MCF 10A (cell line): Measurements from ENCODE around the gene KCNMA1. TPM values are rescaled to one million over a fixed set of nuclear protein-coding genes. Genes with fewer than 3 reads are reported as not detected.

Source experiments
- BruUV-seq: library from RNA; stranded (reverse); fragments of 400-500 nt; replicated peaks from 2 replicates; lab custom pipeline; 2021; lab: Mats Ljungman, UMichigan
- CTCF ChIA-PET: fragments of 300-600 bp; sonication (Branson Sonifier 250); formaldehyde crosslinking; extraction: SDS; loops from one replicate; lab custom pipeline; 2021; ENCODE audit warnings: antibody characterized with exemption, inconsistent platforms; lab: Yijun Ruan, JAX
- POLR2A ChIA-PET: fragments of 300-600, 350-650 bp; sonication (Branson Sonifier 250); formaldehyde crosslinking; extraction: SDS; loops from one replicate; lab custom pipeline; 2020; ENCODE audit warnings: antibody characterized with exemption, inconsistent platforms; lab: Yijun Ruan, JAX
- DNase-seq: peaks from one replicate; pipeline ENCODE4 v3.0.0-alpha.2; 2018; ENCODE audit not compliant: unreplicated experiment
- H3K27ac Mint-ChIP-seq: one replicate; pipeline ENCODE4 v1.8.0; 2022; ENCODE audit warnings: mild to moderate bottlenecking, low read depth, mixed read lengths; ENCODE audit not compliant: unreplicated experiment
- H3K27me3 Mint-ChIP-seq: one replicate; pipeline ENCODE4 v1.8.0; 2022; ENCODE audit warnings: mixed read lengths; ENCODE audit not compliant: insufficient read depth, unreplicated experiment
- H3K36me3 Mint-ChIP-seq: one replicate; pipeline ENCODE4 v1.8.0; 2022; ENCODE audit warnings: mild to moderate bottlenecking, moderate library complexity, mixed read lengths; ENCODE audit not compliant: insufficient read depth, unreplicated experiment
- H3K4me1 Mint-ChIP-seq: one replicate; pipeline ENCODE4 v1.8.0; 2022; ENCODE audit warnings: mixed read lengths; ENCODE audit not compliant: insufficient read depth, unreplicated experiment
- H3K4me3 Mint-ChIP-seq: one replicate; pipeline ENCODE4 v1.8.0; 2022; ENCODE audit warnings: mild to moderate bottlenecking, moderate library complexity, mixed read lengths; ENCODE audit not compliant: unreplicated experiment
- H3K9me3 Mint-ChIP-seq: one replicate; pipeline ENCODE4 v1.8.0; 2022; ENCODE audit warnings: mixed read lengths; ENCODE audit not compliant: unreplicated experiment
- intact Hi-C: fragments of 100-400 bp; cut with micrococcal nuclease; formaldehyde crosslinking; loops from 2 replicates; pipeline ENCODE4 v1.14.1; 2022
- total RNA-seq: library from RNA; stranded (reverse); gene quantifications from 2 replicates; pipeline ENCODE4 v1.2.3, GENCODE V29; 2022
- TF ChIP-seq, protein P1 (sequence below): fragments of 200-600 bp; IDR thresholded peaks from one replicate; pipeline ENCODE4 v1.8.0; 2022; ENCODE audit warnings: antibody characterized with exemption, mild to moderate bottlenecking; ENCODE audit not compliant: unreplicated experiment

Gene KCNMA1
- total RNA-seq, 1 experiment from 2014 or later: 7.5 TPM

DNA sequence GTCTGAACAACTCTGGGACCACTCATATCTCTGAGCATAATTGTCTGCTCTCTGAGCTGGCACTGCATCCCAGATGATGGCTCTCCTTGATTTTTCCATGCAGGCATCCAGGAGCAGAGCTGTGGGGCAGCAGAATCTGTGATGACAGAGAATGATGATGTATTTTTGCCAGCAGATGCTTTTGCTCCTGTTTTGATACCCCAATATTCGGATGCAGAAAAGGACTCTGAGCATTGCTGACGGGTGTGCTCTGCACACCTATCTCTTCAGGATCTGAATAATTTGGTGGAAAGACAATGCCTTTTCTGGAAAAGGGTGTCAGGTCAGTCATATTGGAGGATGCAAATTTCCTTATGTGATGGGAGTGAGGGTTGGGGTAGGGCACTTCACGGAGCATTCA is 735.9 kb downstream of the KCNMA1 start:
- Mint-ChIP-seq H3K27me3 (no peaks in the 10 kb centered on the region), H3K4me1 (no peaks in the 10 kb centered on the region), H3K27ac (no peak overlapping the region), H3K9me3 (no peaks in the 10 kb centered on the region), H3K4me3 (no peak overlapping the region), H3K36me3 (no peaks in the 10 kb centered on the region)
- BruUV-seq: no TSS peak
- ChIA-PET POLR2A (no interaction called here), CTCF (no interaction called here)
- TF ChIP-seq, protein P1, sequence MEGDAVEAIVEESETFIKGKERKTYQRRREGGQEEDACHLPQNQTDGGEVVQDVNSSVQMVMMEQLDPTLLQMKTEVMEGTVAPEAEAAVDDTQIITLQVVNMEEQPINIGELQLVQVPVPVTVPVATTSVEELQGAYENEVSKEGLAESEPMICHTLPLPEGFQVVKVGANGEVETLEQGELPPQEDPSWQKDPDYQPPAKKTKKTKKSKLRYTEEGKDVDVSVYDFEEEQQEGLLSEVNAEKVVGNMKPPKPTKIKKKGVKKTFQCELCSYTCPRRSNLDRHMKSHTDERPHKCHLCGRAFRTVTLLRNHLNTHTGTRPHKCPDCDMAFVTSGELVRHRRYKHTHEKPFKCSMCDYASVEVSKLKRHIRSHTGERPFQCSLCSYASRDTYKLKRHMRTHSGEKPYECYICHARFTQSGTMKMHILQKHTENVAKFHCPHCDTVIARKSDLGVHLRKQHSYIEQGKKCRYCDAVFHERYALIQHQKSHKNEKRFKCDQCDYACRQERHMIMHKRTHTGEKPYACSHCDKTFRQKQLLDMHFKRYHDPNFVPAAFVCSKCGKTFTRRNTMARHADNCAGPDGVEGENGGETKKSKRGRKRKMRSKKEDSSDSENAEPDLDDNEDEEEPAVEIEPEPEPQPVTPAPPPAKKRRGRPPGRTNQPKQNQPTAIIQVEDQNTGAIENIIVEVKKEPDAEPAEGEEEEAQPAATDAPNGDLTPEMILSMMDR: no peak
- intact Hi-C loops: no loop called here
- DNase-seq: no peak

DNA sequence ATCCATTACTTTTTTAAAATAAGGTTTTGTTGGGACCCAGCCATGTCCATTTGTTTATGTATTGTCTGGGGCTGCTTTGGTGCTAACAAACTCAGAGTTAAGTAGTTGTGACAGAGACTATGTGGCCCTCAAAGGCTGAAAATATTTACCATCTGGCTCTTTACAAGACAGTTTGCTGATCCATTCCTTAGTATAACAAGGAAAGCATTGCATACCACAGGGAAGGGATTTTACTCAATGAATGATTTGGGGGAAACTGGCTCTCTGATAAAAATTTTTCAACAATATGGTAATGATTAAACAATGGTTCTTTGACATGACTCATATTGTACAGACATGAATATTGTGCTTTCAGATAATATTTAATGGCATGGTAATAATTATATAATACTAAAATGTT is 738.1 kb downstream of the KCNMA1 start:
- POLR2A ChIA-PET: no interaction called here
- BruUV-seq: no TSS peak

DNA sequence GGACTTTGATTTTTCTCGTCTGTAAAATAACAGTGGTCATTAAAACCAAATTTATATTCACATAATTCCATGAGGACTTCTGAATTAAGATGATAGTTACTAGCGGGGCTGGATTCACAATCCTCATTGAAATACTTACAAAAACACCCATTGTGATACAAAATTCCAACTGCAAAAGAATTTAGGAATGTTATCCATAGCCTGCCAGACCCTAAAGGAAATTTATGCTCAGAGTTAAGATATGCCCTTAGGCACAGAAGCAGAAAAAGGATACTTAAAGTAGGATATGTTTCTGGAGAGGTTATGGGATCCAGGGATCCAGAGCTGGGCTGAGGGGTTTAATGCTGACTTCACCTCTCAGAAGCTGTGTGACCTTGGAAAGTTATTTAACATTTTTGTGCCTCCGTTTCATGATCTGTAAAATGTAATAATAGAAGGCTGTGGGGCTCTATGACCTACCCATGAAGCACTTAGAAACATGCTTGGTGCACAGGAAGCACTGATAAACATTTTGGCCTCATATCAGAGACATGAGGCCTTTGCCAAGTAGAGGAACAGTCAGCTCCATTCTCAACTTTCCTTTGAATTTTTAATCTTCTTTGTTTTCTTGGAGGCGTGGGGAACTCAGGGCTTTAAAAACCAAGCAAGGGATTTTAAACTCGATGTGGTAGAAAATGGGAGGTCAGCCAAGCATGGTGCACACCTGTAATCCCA is 744.7 kb downstream of the KCNMA1 start:
- intact Hi-C loops: no loop called here
- DNase-seq: no peak
- POLR2A ChIA-PET: no interaction called here
- Mint-ChIP-seq H3K4me1 (no peaks in the 10 kb centered on the region), H3K9me3 (peaks cover 10% of the 10 kb centered on the region), H3K4me3 (no peak overlapping the region), H3K27ac (no peak overlapping the region), H3K27me3 (no peaks in the 10 kb centered on the region), H3K36me3 (no peaks in the 10 kb centered on the region)
- BruUV-seq: no TSS peak
- CTCF ChIA-PET: no interaction called here
- TF ChIP-seq, protein P1: no peak

More for the DNA sequence above, 738.1 kb downstream of the KCNMA1 start:
- H3K4me1 Mint-ChIP-seq: no peaks in the 10 kb centered on the region
- H3K36me3 Mint-ChIP-seq: no peaks in the 10 kb centered on the region
- no peaks in the 10 kb centered on the region for H3K27me3 Mint-ChIP-seq
- peaks cover 10% of the 10 kb centered on the region for H3K9me3 Mint-ChIP-seq
- DNase-seq: no peak
- H3K4me3 Mint-ChIP-seq: no peak overlapping the region
- CTCF ChIA-PET: no interaction called here
- TF ChIP-seq, protein P1: no peak
- H3K27ac Mint-ChIP-seq: no peak overlapping the region
- intact Hi-C loops: no loop called here

DNA sequence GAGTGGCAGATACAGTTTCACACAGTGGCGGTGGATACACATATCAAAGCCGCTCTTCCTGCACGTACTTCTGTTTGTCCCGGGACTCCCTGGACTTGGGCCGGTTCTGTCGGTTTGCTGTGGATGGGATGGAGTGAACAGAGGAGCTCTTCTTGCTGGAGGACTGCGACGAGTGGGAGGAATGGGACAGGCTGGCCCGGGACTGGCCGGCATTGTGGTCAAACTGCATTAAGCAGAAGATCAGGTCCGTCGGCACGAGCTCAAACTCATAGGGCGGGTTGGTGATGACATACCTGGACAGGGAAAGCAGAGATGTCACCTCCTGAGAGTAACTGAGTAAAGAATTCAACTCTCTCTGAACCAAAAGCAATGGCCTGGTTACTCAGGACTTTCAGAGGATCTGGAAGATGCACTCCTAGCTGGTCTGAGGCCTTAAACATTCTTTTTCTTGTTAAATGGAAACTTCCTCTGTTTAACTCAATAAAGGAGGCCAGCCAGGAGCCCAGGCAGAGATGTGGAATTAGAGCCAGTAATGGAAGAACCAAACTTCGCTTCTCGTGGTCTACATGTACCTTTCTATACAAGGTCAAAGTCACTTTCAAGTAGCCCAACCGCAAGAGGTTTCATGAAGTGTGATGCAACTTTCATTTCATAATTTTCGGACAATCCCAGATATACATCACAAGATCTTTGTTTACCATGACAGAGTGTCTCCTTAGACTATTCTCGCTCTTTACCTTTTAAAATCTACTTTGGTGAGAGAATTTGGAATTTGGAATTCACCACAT is 750.2 kb downstream of the KCNMA1 start:
- H3K36me3 Mint-ChIP-seq: no peaks in the 10 kb centered on the region
- BruUV-seq: no TSS peak
- TF ChIP-seq, protein P1: no peak
- H3K4me1 Mint-ChIP-seq: no peaks in the 10 kb centered on the region
- H3K9me3 Mint-ChIP-seq: no peaks in the 10 kb centered on the region
- CTCF ChIA-PET: no interaction called here
- no peaks in the 10 kb centered on the region for H3K27me3 Mint-ChIP-seq
- no peak overlapping the region for H3K27ac Mint-ChIP-seq
- POLR2A ChIA-PET: interaction anchor here (0.7 to 0.9 kb wide), 2 partner anchors 12 to 246 kb away, joined by 3 read pairs; no protein-coding TSS in a partner anchor
- H3K4me3 Mint-ChIP-seq: no peak overlapping the region
- DNase-seq: no peak
- intact Hi-C loops: no loop called here
